Central memory CD8-positive, alpha-beta T cell (primary cell): Measurements from ENCODE around the gene CASTOR1.

Experiments
- ATAC-seq: fragments of 150-1000 bp; cut with Tn5 transposase; replicated peaks from 2 replicates; pipeline ENCODE4 v1.10.0; 2022; ENCODE audit warnings: mild to moderate bottlenecking, moderate FRiP score, moderate number of reproducible peaks; ENCODE audit not compliant: poor library complexity, severe bottlenecking; ENCODE audit errors: extremely low read depth
- DNase-seq, 2 donors: peaks; one replicate each; pipeline ENCODE4 v3.0.0; 2021; ENCODE audit warnings: low spot score in 2 of 2
- H3K27ac Mint-ChIP-seq: one replicate; pipeline ENCODE4 v1.8.0; 2022; ENCODE audit warnings: low read depth, mild to moderate bottlenecking, moderate library complexity, mixed read lengths
- H3K27me3 Mint-ChIP-seq: one replicate; pipeline ENCODE4 v1.8.0; 2022; ENCODE audit warnings: mixed read lengths
- H3K36me3 Mint-ChIP-seq: one replicate; pipeline ENCODE4 v1.8.0; 2022; ENCODE audit warnings: mild to moderate bottlenecking, moderate library complexity, mixed read lengths; ENCODE audit not compliant: insufficient read depth
- H3K4me1 Mint-ChIP-seq: one replicate; pipeline ENCODE4 v1.8.0; 2022; ENCODE audit warnings: mixed read lengths
- H3K4me3 Mint-ChIP-seq: one replicate; pipeline ENCODE4 v1.8.0; 2022; ENCODE audit warnings: mild to moderate bottlenecking, moderate library complexity, mixed read lengths
- H3K9me3 Mint-ChIP-seq: one replicate; pipeline ENCODE4 v1.8.0; 2022; ENCODE audit warnings: mixed read lengths

Gene CASTOR1

DNA sequence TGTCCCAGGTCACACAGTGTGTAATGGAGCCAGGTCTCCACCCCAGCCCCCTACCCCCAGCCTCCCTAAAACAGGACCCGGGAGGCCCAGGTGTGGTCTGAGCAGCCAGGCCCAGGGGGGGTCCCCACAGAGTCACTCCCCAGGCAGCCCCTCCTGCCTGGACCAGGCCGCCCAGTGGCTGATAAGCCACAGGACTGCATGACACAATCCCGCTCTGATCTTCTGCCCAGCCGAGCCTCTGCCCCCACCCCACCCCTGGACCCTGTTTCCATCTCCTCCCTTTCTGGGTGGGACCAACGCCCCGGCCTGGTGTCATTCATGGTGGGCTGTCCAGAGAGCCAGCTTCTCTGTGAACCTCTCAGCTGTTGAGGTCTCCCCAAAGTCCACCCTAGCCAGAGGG is 35.0 kb downstream of the CASTOR1 start:
- H3K9me3 Mint-ChIP-seq = no peaks in the 10 kb centered on the region
- H3K36me3 Mint-ChIP-seq = no peaks in the 10 kb centered on the region
- H3K27me3 Mint-ChIP-seq = no peaks in the 10 kb centered on the region
- no peaks in the 10 kb centered on the region for H3K4me1 Mint-ChIP-seq
- H3K4me3 Mint-ChIP-seq = no peak overlapping the region
- DNase-seq (no peak), ATAC-seq (no peak)
- H3K27ac Mint-ChIP-seq = no peak overlapping the region

DNA sequence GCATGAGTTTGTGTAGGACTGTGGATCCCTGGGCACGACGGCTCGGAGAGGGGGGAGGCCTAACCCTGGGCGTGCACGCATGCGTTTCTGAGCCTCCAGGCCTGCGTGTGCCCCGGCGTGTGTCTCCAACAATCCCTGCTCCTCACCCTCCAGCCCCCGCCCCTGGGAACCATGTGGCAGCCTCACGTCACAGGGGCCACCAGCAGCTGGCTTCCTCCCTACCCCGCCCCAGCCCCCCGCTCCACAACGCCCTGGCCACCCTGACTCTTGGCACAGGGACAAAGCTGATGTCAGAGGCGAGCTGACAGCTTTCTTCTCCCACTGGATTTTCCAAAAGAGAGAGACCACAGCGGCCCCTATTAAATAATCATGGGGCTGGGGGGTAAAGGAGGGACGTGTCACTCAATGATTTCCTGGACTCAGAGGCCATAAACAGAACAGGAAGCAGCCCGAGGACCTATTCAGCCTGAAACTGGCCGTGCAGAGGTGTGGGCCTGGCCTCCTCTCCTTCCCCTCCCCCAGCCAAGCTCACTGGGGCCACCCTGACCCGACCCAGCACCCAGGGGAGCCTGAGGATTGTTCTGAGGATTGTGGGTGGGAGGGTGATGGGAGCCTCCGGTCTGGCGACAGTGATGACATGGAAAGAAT is 36.0 kb downstream of the CASTOR1 start:
- Mint-ChIP-seq H3K27ac (no peak overlapping the region), H3K9me3 (no peaks in the 10 kb centered on the region), H3K27me3 (peaks cover 6% of the 10 kb centered on the region), H3K36me3 (no peaks in the 10 kb centered on the region), H3K4me3 (no peak overlapping the region), H3K4me1 (peaks cover 6% of the 10 kb centered on the region)
- no peak for ATAC-seq
- DNase-seq = no peak

DNA sequence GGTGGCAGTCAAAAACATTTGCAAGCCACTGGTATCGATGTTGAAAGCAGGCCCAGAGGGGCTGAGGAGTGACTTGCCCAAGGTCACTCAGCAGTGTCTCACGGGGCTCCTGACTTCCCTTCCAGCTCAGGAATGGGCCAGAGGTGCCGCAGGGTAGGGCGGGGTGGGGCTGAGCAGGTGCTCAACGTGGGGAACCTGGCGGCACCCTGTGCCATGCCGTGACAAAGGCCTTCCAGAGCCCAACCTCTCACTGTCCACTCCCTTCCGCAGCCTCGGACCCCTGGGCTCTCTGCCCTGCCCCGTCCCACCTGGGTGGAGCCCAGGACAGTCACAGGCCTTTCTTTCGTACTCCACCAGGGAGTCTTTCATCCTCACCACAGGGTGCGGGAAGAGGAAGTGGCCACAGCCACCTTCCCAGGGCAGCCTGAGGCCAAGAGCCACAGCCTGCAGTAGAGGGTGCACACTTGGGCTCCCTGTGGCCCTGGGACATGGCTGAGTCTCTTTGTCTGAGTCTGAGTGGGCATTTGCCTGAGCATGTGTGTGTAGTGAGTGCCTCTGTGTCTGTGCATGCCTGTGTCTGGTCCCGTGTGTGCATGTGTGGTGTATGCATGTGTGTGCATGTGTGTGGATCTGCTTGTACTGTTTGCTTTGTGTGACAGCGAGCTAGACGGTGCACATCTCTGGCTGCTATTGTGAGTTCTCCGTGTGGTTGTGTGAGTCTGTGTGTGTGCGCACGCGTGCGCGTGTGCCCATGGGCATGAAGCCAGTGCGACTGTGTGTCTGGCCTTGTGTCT is 36.7 kb downstream of the CASTOR1 start:
- ATAC-seq (no peak), DNase-seq (no peak)
- H3K4me1 Mint-ChIP-seq = peaks cover 9% of the 10 kb centered on the region

DNA sequence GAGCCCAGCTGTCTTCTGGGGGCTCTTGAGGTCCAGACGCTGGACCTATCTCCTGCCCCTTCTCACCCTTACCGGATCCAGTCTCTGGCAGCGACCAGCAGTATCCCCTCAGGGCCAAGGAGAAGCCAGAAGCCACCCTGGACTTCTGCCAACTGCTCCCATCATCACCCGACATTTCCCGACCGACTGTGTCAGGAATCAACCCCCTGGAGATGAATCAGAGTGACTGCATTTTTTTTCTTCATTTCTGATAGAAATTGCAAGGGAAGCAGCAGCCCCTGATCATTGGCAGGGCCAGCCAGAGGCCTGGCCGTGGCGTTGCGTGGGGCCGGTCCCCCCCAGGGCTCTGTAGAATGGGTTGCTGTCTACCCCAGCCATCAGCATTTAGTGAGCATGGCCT is 37.6 kb downstream of the CASTOR1 start:
- Mint-ChIP-seq H3K9me3 (no peaks in the 10 kb centered on the region), H3K27me3 (peaks cover 22% of the 10 kb centered on the region), H3K4me3 (no peak overlapping the region), H3K27ac (no peak overlapping the region), H3K4me1 (peaks cover 13% of the 10 kb centered on the region), H3K36me3 (no peaks in the 10 kb centered on the region)
- no peak for DNase-seq
- ATAC-seq = no peak

More for the DNA sequence above, 36.7 kb downstream of the CASTOR1 start:
- H3K4me3 Mint-ChIP-seq = no peak overlapping the region
- no peaks in the 10 kb centered on the region for H3K36me3 Mint-ChIP-seq
- H3K9me3 Mint-ChIP-seq = no peaks in the 10 kb centered on the region
- no peak overlapping the region for H3K27ac Mint-ChIP-seq
- peaks cover 13% of the 10 kb centered on the region for H3K27me3 Mint-ChIP-seq

DNA sequence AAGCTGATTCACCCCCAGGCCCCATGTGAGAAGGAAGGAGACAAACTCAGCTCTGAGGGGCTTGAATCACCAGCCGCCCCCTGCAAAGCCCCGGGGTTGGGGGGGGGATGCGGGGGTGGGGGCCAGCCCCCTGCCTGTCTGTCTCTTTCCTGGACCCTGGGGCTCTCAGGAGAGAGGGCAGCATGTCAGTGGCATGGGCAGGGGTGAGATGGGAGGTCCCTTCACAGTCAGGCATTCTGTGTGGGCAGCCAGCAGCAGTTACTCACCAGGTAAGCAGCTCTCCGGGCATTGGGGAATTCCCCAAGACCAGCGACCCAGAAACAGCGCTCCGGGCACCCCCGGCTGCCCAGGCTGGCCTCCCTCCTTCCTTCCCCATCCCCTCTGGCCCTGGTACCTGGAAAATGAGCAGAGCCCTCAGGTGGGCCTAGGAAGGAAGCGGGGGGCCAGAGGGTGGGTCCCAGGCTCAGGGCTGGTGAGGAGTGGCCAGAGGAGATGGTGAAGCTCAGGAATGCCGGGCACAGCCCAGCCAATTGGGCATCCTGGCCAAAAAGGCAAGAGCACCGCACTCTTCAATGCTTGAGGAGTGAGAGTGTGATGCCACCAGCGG is 38.5 kb downstream of the CASTOR1 start:
- ATAC-seq (no peak), DNase-seq (no peak)
- no peaks in the 10 kb centered on the region for H3K36me3 Mint-ChIP-seq
- H3K27ac Mint-ChIP-seq = no peak overlapping the region
- no peak overlapping the region for H3K4me3 Mint-ChIP-seq
- H3K9me3 Mint-ChIP-seq = no peaks in the 10 kb centered on the region
- peaks cover 23% of the 10 kb centered on the region for H3K4me1 Mint-ChIP-seq
- H3K27me3 Mint-ChIP-seq = peaks cover 32% of the 10 kb centered on the region

DNA sequence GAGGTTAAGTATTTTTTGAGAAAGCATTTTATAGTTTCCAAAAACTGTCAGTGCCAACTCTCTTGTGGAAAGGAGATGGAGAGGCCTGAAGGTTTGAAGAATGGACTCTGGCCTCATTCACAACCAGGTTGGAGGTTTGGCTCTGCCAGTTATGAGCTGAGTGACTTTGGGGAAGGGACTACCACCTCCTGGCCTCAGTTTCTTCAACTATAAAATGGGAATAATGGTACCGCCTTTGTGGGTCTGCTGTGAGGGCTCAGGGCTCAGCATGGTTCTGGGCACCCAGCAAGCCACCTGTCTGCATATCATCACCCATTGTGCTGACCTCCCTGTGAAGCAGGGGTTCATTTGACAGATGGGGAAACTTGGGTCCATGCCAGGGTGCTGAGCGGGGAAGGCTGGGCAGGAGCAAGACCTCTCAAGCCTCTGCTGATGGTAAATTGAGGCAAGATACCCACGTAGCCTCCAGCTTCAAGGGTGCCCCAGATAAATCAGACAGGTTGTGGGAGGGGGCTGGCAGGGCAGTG is 39.2 kb downstream of the CASTOR1 start:
- H3K4me1 Mint-ChIP-seq = peaks cover 28% of the 10 kb centered on the region
- H3K36me3 Mint-ChIP-seq = no peaks in the 10 kb centered on the region
- ATAC-seq (no peak), DNase-seq (no peak)
- H3K4me3 Mint-ChIP-seq = no peak overlapping the region
- H3K9me3 Mint-ChIP-seq = no peaks in the 10 kb centered on the region
- H3K27me3 Mint-ChIP-seq = peaks cover 38% of the 10 kb centered on the region
- no peak overlapping the region for H3K27ac Mint-ChIP-seq

DNA sequence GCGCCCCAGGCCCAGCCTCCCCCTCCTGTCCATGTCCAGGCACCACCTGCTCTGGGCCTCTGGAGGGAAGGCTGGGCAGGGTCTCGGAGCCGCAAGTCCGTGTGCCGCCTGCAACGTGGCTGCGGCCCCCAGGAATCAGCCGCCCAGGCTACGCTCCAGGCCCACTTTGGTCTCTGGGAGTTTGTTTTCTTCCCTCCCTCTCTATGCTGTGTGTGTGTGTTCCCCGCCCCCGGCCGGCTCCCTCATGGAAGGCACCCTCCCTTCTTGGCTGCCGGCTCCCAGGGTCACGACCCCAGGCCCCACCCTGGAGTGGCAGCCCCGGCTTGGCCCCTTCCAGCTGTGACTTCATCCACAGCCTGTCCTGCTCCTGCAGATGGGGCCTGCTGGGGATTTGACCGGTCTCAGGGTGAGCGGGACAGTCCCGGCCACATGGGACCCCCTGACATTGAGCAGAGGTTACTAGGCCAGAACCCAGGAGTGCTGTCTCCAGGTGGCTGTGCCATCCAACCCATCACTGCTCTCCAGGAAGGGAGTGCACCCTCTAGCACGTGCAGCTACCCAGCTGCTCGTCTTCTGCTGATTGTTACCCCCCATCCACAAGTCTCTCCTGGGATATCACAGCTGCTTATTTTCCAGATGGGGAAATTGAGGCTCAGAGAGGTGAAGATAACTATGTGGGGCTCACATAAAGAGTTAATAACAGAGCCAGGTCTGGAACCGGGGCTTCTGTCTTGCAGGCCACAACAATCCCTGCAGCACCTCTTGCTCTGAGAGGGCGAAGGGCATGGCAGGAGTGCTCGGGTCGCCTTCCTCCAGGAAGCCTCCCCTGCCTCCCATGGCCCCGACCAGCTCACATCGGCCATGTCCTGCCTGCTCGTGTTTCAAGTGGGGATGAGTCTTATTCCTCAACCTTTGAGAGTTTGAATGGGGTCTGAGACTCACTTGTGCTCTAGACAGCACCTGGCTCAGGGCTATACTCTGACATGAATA is 40.0 kb downstream of the CASTOR1 start:
- DNase-seq (no peak), ATAC-seq (no peak)
- H3K27ac Mint-ChIP-seq = no peak overlapping the region
- peaks cover 44% of the 10 kb centered on the region for H3K27me3 Mint-ChIP-seq
- H3K4me3 Mint-ChIP-seq = no peak overlapping the region
- no peaks in the 10 kb centered on the region for H3K9me3 Mint-ChIP-seq
- H3K4me1 Mint-ChIP-seq = peaks cover 28% of the 10 kb centered on the region
- no peaks in the 10 kb centered on the region for H3K36me3 Mint-ChIP-seq

DNA sequence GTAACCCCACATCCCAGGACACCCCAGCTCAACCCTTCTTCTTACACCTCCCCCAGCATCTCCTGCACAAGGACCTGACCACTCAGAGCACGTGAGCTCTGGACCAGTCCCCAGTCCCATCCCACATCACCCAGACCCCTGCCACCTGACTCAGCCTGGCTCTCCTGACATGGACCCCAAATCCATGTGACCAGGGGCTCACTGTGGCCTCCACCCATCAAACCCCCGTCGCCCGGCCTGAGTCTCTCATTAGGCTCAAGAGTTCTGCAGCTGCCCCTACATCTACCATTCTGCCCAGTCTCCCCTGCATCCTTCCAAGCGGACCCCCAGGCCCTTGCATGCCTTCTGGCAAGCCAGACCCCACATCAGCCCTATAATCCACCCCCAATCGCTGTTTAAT is 40.8 kb downstream of the CASTOR1 start:
- Mint-ChIP-seq H3K4me1 (peaks cover 28% of the 10 kb centered on the region), H3K36me3 (no peaks in the 10 kb centered on the region), H3K27ac (no peak overlapping the region), H3K9me3 (no peaks in the 10 kb centered on the region), H3K27me3 (peaks cover 44% of the 10 kb centered on the region), H3K4me3 (no peak overlapping the region)
- ATAC-seq (no peak), DNase-seq (no peak)

DNA sequence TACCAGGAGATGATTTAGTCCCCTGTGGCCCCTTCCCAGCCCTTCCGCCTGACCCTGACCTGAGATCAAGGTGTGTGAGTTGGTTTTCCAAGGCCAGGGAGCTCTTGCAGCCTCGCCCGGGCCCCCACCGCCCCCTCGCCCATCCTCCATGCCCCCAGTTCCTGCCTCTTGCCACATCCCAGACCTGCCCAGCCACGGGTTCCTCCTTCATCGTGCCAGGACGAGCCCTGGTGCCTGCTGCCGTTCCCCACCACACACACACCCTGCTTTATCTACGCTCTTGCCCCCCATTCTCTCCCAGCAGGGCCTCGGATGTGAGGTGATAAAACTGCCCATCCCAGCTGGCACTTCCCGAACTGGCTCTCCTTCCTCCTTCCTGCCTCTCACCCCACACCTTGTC is 41.3 kb downstream of the CASTOR1 start:
- ATAC-seq (no peak), DNase-seq (no peak)
- H3K4me3 Mint-ChIP-seq = no peak overlapping the region
- H3K36me3 Mint-ChIP-seq = no peaks in the 10 kb centered on the region
- peaks cover 28% of the 10 kb centered on the region for H3K4me1 Mint-ChIP-seq
- peaks cover 44% of the 10 kb centered on the region for H3K27me3 Mint-ChIP-seq
- H3K9me3 Mint-ChIP-seq = no peaks in the 10 kb centered on the region
- H3K27ac Mint-ChIP-seq = no peak overlapping the region

DNA sequence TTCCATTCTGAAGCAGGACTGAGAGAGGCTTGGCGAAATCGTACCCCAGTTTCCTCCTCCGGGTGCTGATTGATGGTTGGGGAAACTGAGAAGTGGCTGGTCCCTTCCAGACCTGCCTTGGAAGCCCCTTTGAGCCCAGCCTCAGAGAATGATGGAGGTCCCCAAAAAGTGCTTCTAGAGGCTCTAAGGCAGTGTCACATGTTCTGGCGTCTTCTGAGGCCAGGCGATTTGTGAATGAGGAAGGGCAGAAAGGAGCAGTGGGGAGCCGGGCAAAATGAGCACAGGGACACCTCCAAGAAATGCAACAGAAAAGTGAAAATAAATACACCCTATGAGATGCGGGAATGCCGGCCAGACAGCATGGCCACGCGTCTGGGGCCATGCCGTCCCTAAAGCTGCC is 41.7 kb downstream of the CASTOR1 start:
- ATAC-seq = no peak
- Mint-ChIP-seq H3K9me3 (no peaks in the 10 kb centered on the region), H3K36me3 (peaks cover 2% of the 10 kb centered on the region), H3K27ac (no peak overlapping the region), H3K27me3 (peaks cover 44% of the 10 kb centered on the region), H3K4me1 (peaks cover 28% of the 10 kb centered on the region), H3K4me3 (peak overlapping the region; percentile 77)
- no peak for DNase-seq

DNA sequence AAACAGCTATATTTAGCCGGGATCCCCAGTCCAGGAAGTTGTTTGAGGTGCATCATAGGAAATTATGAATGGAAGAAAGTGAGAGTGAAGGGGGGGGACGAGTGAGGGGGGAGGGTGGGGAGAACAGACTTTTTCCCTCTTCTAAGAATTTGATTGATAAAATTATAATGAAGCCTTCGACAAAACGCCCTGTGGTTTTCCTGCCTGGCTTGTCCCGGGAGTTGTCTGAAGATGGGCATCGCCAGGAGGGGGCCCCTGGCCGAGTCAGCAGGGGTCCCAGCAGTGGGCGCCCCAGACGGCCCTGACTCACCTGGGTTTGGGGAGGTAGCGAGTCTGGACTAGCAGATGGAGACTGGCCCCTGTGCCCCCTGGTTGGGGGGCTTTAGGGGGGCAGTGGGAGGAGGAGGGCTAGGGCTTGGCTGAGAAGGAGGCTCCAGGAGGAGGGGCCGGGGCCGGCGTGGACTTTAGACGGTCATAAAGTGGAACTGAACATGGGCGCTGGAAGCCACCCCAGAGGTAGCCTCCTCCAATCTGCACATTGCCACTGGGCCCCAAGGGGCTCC is 42.4 kb downstream of the CASTOR1 start:
- peaks cover 2% of the 10 kb centered on the region for H3K36me3 Mint-ChIP-seq
- peaks cover 44% of the 10 kb centered on the region for H3K27me3 Mint-ChIP-seq
- no peak overlapping the region for H3K27ac Mint-ChIP-seq
- ATAC-seq = no peak
- no peak for DNase-seq
- H3K4me1 Mint-ChIP-seq = peaks cover 28% of the 10 kb centered on the region
- H3K9me3 Mint-ChIP-seq = no peaks in the 10 kb centered on the region
- peak overlapping the region; percentile 77 for H3K4me3 Mint-ChIP-seq
